ENCODE results near the gene ANKS1B. TPM values are rescaled to one million over a fixed set of nuclear protein-coding genes. Genes with fewer than 3 reads are reported as not detected.

The ANKS1B gene
- total RNA-seq, 2 experiments from 2014 or later, result not detected

GRCh38 chr12:98741556-98742265 lies 1243.0 kb downstream of the ANKS1B start:
- Mint-ChIP-seq H3K9me3 (no peaks in the 10 kb centered on the region), H3K36me3 (peaks cover 2% of the 10 kb centered on the region), H3K27ac (no peak overlapping the region), H3K4me1 (peaks cover 12% of the 10 kb centered on the region), H3K27me3 (peaks cover 27% of the 10 kb centered on the region), H3K4me3 (no peak overlapping the region)
- peak; percentile 4 for DNase-seq

- peak; percentile 14 for DNase-seq
These were observed 1243.6 kb downstream of the ANKS1B start for GRCh38 chr12:98741196-98741555.

GRCh38 chr12:98740751-98741150 lies 1244.0 kb downstream of the ANKS1B start:
- no peak for DNase-seq
- H3K9me3 Mint-ChIP-seq, result no peaks in the 10 kb centered on the region
- H3K27ac Mint-ChIP-seq, result peak overlapping the region; percentile 50
- peaks cover 7% of the 10 kb centered on the region for H3K4me1 Mint-ChIP-seq
- peaks cover 18% of the 10 kb centered on the region for H3K27me3 Mint-ChIP-seq
- peaks cover 2% of the 10 kb centered on the region for H3K36me3 Mint-ChIP-seq
- no peak overlapping the region for H3K4me3 Mint-ChIP-seq

More at GRCh38 chr12:98741196-98741555, 1243.6 kb downstream of the ANKS1B start:
- Mint-ChIP-seq H3K4me3 (no peak overlapping the region), H3K9me3 (no peaks in the 10 kb centered on the region), H3K4me1 (peaks cover 10% of the 10 kb centered on the region), H3K27ac (peak overlapping the region; percentile 50), H3K36me3 (peaks cover 2% of the 10 kb centered on the region), H3K27me3 (peaks cover 21% of the 10 kb centered on the region)

DNA sequence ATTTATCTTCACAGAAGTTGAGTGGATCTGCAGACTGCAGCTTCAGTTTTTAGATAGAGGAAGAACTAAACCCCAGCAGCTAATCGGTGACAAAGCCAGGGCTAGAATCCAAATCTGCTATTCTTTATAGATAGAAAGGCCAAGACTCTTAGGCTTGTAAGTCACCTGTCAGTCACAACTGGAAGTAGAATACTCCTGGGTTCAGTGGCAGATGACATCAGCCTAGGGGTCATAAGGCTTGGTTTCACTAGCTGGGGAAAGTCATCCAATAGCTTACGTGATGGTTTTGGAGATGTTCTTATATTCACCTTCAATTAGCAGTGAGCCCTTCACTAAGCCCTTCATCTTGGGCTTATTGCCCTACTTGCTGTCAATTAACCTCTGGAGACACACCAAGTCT lies 1246.2 kb downstream of the ANKS1B start:
- peaks cover 5% of the 10 kb centered on the region for H3K36me3 Mint-ChIP-seq
- H3K4me3 Mint-ChIP-seq, result no peak overlapping the region
- H3K9me3 Mint-ChIP-seq, result no peaks in the 10 kb centered on the region
- H3K4me1 Mint-ChIP-seq, result peaks cover 7% of the 10 kb centered on the region
- no peak for DNase-seq
- peaks cover 17% of the 10 kb centered on the region for H3K27me3 Mint-ChIP-seq
- H3K27ac Mint-ChIP-seq, result no peak overlapping the region

DNA sequence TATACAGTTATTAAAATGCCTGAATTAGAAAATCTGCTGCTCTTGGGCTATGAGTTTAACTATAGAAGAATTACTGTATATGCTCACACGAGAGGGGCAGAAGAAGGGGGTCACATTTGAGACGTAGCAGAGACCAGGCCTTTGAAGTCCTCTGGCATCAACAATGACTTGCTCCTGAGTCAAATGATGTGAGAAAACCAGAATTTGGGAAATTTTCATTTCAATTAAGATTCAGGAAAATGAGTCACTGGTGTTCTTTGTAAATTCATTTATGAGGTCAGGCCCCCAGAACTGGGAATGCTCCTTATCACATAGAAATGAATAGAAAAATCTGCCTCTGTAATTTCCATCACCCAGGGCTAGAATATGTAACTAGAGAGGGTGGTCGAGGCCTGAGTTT lies 1246.7 kb downstream of the ANKS1B start:
- DNase-seq, result no peak
- Mint-ChIP-seq H3K36me3 (peaks cover 7% of the 10 kb centered on the region), H3K4me3 (no peak overlapping the region), H3K9me3 (no peaks in the 10 kb centered on the region), H3K27me3 (peaks cover 12% of the 10 kb centered on the region), H3K4me1 (peaks cover 7% of the 10 kb centered on the region), H3K27ac (no peak overlapping the region)

DNA sequence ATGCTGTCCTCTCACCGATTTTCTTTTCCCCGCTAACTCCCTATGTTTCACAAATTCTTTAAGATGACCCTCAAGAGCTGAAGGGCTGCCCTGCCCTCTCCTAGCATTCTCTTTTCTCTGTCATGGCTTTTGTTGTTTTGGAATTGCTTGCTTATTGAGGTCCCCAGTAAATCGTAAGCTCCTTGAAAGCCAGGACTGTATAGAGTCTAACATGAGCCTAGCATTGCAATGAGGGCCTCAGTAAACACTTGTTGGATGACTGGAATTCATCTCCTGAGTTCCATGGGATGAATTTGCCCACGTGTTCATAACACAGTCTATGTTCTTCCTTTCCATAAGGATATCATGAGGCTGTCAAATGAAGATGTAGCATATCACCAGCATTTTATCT lies 1247.4 kb downstream of the ANKS1B start:
- DNase-seq, result no peak
- Mint-ChIP-seq H3K36me3 (peaks cover 7% of the 10 kb centered on the region), H3K27ac (no peak overlapping the region), H3K4me3 (no peak overlapping the region), H3K4me1 (peaks cover 7% of the 10 kb centered on the region), H3K27me3 (peaks cover 5% of the 10 kb centered on the region), H3K9me3 (no peaks in the 10 kb centered on the region)

DNA sequence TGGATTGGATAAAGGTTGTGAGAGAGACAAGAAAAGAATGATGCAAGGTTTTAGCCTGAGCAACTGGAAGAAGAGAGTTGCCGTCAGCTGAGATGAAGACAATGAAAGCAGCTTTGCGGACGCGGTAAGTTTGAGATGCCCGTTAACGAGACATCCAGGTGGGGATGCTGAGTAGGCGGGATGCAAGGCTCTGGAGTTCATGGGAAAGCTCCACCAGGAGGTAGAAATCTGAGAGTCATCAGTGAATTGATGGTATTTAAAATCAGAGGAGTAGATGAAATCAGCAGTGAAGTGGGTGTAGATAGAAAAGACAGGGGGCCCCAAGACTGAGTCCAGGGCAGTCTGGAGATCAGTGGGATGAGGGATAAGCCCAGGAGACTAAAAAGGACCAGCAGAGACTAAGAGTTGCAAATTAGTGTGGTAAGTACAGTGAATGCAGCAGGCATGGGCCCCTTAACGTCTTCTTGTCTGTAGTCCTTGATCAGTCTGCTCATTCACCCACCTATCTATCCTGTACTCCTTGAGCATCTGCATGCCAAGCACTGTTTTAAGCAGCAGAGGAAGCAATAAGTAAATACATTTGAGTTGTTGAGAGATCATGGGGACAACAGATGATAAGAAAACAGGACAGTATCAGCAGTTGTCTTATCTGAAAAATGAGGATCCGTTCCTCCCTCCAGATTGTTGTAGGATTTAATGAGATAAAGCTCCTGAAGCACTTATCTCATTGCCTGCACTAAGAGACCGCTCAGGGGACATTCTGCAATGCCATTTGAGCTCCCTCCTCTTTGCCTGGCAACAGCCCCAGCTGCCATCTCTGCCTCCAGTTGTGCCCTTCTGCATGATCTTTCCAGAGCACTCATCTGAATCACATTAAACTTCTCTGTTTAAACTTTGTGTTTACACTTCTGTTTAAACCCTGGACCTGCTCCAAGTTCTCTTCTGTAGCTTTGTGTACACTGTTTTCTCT lies 1248.1 kb downstream of the ANKS1B start:
- H3K4me3 Mint-ChIP-seq, result no peak overlapping the region
- no peak overlapping the region for H3K27ac Mint-ChIP-seq
- no peak for DNase-seq
- peaks cover 10% of the 10 kb centered on the region for H3K36me3 Mint-ChIP-seq
- H3K9me3 Mint-ChIP-seq, result no peaks in the 10 kb centered on the region
- no peaks in the 10 kb centered on the region for H3K27me3 Mint-ChIP-seq
- peaks cover 6% of the 10 kb centered on the region for H3K4me1 Mint-ChIP-seq

DNA sequence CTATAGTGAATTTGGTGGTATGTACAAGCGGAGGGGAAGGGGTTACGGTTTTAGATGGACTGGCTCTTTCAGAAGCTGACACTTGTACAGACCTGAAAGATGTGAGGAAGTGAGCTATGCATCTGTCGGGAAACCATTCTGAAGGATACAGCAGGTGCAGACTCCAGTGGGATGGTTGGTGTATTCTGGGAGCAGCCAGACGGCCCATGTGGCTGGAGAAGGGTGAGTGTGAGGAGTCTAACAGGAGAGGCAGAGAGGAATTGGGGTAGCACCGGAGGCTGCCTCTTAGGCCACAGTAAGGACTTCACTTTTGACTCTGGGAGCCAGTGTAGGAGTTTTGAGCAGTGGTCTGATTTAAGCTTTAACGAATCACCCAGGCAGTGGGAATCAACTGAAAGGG lies 1248.9 kb downstream of the ANKS1B start:
- Mint-ChIP-seq H3K4me1 (no peaks in the 10 kb centered on the region), H3K9me3 (no peaks in the 10 kb centered on the region), H3K4me3 (no peak overlapping the region), H3K27me3 (no peaks in the 10 kb centered on the region), H3K27ac (no peak overlapping the region), H3K36me3 (peaks cover 7% of the 10 kb centered on the region)
- no peak for DNase-seq

- H3K36me3 Mint-ChIP-seq, result peaks cover 7% of the 10 kb centered on the region
- DNase-seq, result no peak
- no peaks in the 10 kb centered on the region for H3K9me3 Mint-ChIP-seq
- no peaks in the 10 kb centered on the region for H3K27me3 Mint-ChIP-seq
- no peaks in the 10 kb centered on the region for H3K4me1 Mint-ChIP-seq
- H3K4me3 Mint-ChIP-seq, result no peak overlapping the region
- H3K27ac Mint-ChIP-seq, result no peak overlapping the region
These were observed 1250.9 kb downstream of the ANKS1B start for GRCh38 chr12:98733667-98734350.

- Mint-ChIP-seq H3K36me3 (peaks cover 7% of the 10 kb centered on the region), H3K9me3 (no peaks in the 10 kb centered on the region), H3K4me3 (no peak overlapping the region), H3K4me1 (no peaks in the 10 kb centered on the region), H3K27me3 (no peaks in the 10 kb centered on the region), H3K27ac (no peak overlapping the region)
- DNase-seq, result no peak
These were observed 1254.3 kb downstream of the ANKS1B start for GRCh38 chr12:98730412-98730811.

GRCh38 chr12:98727196-98727595 lies 1257.5 kb downstream of the ANKS1B start:
- no peak for DNase-seq
- H3K9me3 Mint-ChIP-seq, result no peaks in the 10 kb centered on the region
- H3K27me3 Mint-ChIP-seq, result no peaks in the 10 kb centered on the region
- H3K4me3 Mint-ChIP-seq, result no peak overlapping the region
- H3K36me3 Mint-ChIP-seq, result peaks cover 5% of the 10 kb centered on the region
- H3K4me1 Mint-ChIP-seq, result no peaks in the 10 kb centered on the region
- no peak overlapping the region for H3K27ac Mint-ChIP-seq

- Mint-ChIP-seq H3K36me3 (peaks cover 4% of the 10 kb centered on the region), H3K27ac (no peak overlapping the region), H3K4me1 (no peaks in the 10 kb centered on the region), H3K4me3 (no peak overlapping the region), H3K9me3 (no peaks in the 10 kb centered on the region), H3K27me3 (no peaks in the 10 kb centered on the region)
- DNase-seq, result peak; percentile 27
These were observed 1259.1 kb downstream of the ANKS1B start for GRCh38 chr12:98725476-98726247.

DNA sequence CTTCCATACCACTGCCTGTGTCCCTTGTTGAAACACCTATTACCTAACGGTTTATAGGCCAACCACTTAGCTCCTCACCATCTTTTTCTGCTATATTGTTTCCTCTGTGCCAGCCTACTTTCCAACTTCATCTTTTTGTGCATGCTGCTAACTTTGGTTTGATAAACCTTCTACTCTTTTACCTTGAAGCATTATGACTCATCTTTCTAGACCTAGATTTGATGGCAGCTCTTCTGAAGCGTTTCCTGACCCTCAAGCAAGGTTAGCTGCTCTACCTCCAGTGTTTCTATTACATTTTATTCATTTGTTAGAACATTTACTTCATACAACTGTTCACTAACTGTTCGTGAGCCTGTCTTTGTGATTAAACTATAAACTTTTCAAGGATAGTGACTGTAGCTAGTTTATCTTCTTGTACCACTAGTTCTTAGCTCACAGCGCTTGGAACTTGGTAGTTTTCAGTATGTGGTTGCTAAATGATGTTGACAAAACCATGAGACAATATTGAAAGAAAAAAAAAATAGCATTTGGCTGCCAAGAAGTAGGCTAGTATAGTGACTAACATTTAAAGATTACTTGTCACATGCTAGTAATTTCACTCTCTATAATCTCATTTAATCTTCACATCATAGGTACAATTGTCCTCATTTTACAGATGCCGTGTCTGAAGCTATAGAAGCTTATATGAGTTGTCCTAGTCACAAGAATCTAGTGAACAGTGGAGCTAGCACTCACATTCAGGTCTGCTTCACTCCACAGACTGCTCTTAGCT lies 1260.2 kb downstream of the ANKS1B start:
- H3K27ac Mint-ChIP-seq, result no peak overlapping the region
- no peak for DNase-seq
- no peak overlapping the region for H3K4me3 Mint-ChIP-seq
- H3K27me3 Mint-ChIP-seq, result no peaks in the 10 kb centered on the region
- peaks cover 4% of the 10 kb centered on the region for H3K36me3 Mint-ChIP-seq
- no peaks in the 10 kb centered on the region for H3K9me3 Mint-ChIP-seq
- H3K4me1 Mint-ChIP-seq, result no peaks in the 10 kb centered on the region

- H3K27ac Mint-ChIP-seq, result no peak overlapping the region
- no peaks in the 10 kb centered on the region for H3K9me3 Mint-ChIP-seq
- peaks cover 7% of the 10 kb centered on the region for H3K36me3 Mint-ChIP-seq
- no peak overlapping the region for H3K4me3 Mint-ChIP-seq
- DNase-seq, result no peak
- no peaks in the 10 kb centered on the region for H3K4me1 Mint-ChIP-seq
- no peaks in the 10 kb centered on the region for H3K27me3 Mint-ChIP-seq
These were observed 1263.5 kb downstream of the ANKS1B start for GRCh38 chr12:98721204-98721702.
